HuH-7.5 (cell line): ENCODE results near the gene PGC.

Source experiments
- DNase-seq: peaks from one replicate; pipeline ENCODE4 v3.0.0; 2011; ENCODE audit warnings: low spot score

The PGC gene

GRCh38 chr6:41730531-41731436, 16.4 kb downstream of the PGC start:
- no peak for DNase-seq

GRCh38 chr6:41729624-41730023, 17.6 kb downstream of the PGC start:
- no peak for DNase-seq

DNA sequence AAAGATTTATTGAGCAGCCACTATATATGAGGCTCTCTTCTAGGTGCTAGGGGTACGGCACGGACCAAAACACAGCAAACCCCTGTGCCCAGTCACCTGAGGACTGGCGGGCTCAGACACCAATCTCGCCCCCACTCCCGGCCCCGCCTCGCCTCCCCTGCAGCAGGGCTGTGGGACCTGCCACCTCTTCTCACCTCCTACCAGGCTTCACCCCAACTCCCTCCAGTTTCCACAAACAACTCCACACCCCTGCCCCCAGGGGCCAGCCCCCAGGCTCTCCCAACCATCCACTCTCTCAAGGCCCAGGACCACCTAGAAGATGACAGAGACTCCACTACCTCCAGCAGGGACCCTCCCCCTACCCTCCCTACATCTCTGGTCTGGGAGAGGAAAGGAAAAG, 18.2 kb downstream of the PGC start:
- DNase-seq: no peak

GRCh38 chr6:41728073-41728936, 18.9 kb downstream of the PGC start:
- DNase-seq: no peak

- DNase-seq: no peak
Observed at GRCh38 chr6:41727705-41728072, 19.5 kb downstream of the PGC start.

GRCh38 chr6:41726876-41727275, 20.3 kb downstream of the PGC start:
- no peak for DNase-seq

DNA sequence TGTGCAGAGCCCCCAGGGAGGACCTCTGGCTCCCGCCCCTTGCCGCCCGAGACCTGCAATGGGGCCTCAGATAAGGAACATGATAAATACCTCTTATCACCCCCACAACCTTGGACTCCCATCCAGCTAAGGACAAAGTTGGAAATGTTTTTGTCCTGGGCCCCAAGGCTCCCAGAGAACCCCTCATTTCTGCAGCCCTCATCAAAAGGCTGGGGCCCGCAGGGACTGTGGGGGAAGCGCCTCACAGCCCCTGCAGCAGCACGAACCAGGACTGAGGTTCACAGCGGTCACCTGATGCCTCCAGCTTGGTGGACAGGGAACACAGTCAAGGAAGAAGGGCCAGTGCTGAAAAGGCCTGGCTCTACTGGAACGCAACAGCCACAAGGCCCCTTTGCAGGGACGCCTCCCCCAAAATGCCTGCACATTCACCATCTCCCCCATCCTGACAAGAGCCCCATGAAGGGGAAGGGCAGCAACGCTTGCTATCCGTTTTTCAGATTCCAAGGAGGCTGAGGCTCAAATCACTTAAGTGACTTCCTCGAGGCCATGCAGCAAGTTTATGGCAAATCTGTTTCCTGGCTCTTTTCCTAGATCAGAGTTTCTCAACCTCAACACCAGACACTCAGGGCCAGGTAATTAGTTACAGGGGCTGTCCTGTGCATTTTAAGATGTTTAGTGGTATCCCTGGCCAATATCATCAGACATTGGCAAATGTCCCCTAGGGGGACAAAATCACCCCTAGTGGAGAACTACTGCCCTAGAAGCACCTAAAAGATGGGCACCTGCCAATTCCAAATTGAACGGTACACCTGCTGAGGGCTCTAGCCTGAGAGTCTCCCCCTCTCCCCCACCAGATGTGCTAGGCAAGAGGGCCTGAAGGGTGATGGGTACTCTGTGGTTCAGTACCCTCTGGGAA, 22.4 kb downstream of the PGC start:
- no peak for DNase-seq

DNA sequence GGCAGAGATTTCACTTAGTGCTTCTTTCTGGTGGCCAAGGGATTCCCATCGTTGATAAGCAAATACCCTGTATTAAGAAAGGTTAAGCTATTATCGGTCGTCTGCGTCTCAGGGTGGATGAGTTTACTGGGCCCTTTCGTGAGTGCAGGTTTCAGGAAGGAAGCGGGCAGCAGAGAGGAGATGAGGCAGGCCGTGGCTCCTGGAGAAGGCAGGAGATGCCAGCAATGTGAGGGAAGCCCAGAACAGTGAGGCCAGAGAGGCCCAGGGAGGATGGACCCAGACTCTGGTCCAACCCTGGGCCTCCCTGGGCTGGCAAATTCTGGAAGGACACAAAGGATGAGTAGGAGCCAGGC, 23.0 kb downstream of the PGC start:
- DNase-seq: no peak

- peak; percentile 85 for DNase-seq
Observed at GRCh38 chr6:41723530-41724227, 23.5 kb downstream of the PGC start.

DNA sequence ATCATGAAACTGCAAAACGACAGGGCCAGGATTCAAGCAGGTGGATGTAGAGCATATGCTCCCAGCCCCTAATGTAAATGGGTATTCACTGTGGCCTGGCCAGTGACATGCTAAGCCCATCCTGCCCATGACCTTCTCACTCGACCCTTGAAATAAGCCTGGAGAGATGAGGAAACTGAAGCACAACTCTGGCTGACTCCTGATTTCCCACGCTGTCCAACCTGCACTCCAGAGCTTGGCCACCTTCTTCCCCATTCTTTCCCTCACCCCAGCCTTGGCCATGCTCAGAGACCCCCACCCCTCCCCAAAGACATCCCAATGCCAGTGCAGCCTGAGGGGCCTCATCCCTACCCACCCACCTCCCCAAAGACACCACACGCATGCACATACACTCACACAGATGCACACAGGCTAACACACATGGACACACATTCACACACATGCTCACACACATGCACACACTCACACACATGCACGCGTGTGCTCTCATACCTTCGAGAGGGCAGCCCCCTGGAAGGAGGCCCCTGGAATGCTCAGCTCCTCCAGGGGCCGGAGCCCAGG, 24.1 kb downstream of the PGC start:
- DNase-seq: no peak

- DNase-seq: no peak
Observed at GRCh38 chr6:41721414-41721813, 25.8 kb downstream of the PGC start.

DNA sequence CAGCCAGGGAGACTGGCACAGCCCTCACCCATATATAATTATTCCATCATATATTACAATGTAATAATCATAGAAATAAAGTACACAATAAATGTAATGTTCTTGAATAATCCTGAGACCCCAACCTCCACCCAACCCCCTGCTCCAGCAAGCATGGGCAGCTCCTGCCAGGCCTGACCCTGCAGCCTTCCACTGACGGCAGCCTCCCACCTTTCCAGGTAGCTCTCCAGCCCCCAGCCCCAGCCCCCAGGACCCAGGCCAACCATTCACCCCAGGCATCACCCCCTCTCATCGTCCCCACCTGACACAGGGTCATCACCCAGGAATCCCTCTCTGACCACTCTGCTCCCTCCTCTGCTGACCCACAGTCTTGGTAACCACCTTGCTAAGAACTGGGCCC, 26.4 kb downstream of the PGC start:
- DNase-seq: no peak

- no peak for DNase-seq
Observed at GRCh38 chr6:41720262-41720620, 27.0 kb downstream of the PGC start.

DNA sequence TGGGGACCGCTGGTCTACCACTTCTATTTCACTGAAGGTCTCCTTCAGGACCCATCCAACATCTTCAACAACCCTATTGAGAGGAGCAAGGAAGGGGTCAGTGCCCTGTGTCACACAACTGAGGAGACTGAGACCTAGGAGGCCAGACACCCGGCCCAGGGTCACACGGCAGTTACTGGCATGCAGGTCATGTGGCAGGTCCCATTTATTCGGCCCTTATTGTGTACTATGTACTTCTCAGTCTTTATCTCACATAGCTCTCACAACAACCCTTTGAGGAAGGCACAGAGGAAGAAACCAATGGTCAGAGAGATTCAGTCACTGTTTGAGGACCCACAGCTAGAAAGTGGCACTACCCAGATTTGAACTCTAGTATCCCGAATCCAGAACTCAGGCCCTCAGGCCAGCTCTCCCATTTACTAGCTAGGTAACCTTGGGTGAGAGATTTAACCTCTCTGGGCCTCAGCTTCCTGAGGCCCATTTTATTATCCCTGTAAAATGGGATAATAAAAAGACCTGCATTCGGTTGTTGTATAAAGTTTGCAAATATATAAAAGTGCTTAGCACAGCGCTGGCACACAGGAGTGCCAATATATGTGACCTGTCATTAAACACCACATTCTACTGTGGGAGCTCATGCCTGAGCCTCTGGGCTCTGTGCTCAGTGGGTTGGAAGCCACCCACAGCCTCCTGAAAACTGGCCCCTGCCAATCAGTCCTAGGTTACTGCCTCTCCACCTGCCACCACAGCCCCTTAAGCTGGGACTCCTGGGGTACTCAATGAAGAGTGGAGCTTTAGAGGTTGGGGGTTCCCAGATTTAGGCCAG, 27.5 kb downstream of the PGC start:
- DNase-seq: no peak

DNA sequence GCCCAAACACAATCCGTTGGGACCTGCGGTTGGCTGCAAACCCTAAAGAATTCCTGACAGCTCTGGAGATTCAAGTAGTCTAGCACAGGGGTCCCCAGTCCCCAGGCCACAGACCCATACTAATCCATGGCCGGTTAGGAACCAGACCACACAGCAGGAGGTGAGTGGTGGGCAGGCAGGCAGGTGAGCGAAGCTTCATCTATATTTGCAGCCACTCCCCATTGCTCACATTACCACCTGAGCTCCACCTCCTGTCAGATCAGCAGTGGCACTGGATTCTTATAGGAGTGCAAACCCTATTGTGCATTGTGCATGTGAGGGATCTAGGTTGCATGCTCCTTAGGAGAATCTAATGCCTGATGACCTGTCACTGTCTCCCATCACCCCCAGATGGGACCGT, 28.4 kb downstream of the PGC start:
- no peak for DNase-seq

- no peak for DNase-seq
Observed at GRCh38 chr6:41717392-41717736, 29.8 kb downstream of the PGC start.

GRCh38 chr6:41716516-41717391, 30.4 kb downstream of the PGC start:
- no peak for DNase-seq

- DNase-seq: no peak
Observed at GRCh38 chr6:41715795-41716515, 31.2 kb downstream of the PGC start.
